Measurements from ENCODE around the gene RBM38.

Gene RBM38

GRCh38 chr20:57403216-57403615 lies 12.0 kb downstream of the RBM38 start:
- no peak for DNase-seq (ENCODE audit: low read depth in 3 of 3)

DNA sequence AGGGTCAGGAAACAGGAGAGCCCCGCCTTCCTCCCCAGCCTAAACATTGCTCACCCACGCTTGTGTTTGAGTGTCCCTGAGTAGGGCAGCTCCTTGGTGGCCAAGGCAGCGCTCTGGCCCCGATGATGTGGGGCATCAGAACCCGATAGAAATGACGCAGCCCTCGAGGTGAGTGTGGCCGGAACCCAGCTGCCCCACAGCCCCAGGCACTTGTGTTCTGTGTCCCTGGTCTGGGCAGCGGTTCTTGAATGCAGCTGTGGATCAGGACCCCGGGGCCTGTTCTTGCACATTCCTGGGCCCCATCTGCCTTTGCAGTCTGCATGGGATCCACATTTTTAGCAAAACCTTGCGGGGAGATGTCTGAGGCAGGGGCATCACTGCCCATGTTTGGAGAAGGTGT lies 12.8 kb downstream of the RBM38 start:
- DNase-seq (ENCODE audit: low read depth in 3 of 3): no peak

GRCh38 chr20:57404419-57405072 lies 13.3 kb downstream of the RBM38 start:
- no peak for DNase-seq (ENCODE audit: low read depth in 3 of 3)

- no peak for DNase-seq (ENCODE audit: low read depth in 3 of 3)
Measured at GRCh38 chr20:57405236-57406016, 14.2 kb downstream of the RBM38 start.

- no peak for DNase-seq (ENCODE audit: low read depth in 3 of 3)
Measured at GRCh38 chr20:57407541-57407956, 16.4 kb downstream of the RBM38 start.

DNA sequence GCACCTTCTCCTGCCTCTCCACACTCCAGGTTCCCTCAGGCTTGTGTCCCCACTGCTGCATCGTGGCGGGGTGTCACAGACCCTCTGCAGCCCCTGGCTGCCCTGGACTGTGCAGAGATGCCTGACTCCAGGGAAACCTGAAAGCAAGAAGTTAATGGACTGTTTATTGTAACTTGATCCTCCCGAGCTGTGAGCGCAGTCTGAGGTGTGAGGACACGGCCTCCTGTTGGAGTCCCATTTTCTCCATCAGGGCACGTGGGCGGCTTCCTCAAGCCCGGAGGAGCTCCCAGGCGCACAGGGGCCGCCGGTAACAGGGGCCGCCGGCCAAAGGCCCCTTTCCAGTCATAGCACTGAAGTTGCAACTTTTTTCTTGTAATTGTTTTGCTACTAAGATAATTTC lies 16.9 kb downstream of the RBM38 start:
- DNase-seq (ENCODE audit: low read depth in 3 of 3): no peak

- DNase-seq (ENCODE audit: low read depth in 3 of 3): no peak
Measured at GRCh38 chr20:57408536-57409233, 17.5 kb downstream of the RBM38 start.

GRCh38 chr20:57409316-57409671 lies 18.1 kb downstream of the RBM38 start:
- DNase-seq (ENCODE audit: low read depth in 3 of 3): no peak

- no peak for DNase-seq (ENCODE audit: low read depth in 3 of 3)
Measured at GRCh38 chr20:57409672-57410397, 18.6 kb downstream of the RBM38 start.

- no peak for DNase-seq (ENCODE audit: low read depth in 3 of 3)
Measured at GRCh38 chr20:57410398-57410920, 19.3 kb downstream of the RBM38 start.

DNA sequence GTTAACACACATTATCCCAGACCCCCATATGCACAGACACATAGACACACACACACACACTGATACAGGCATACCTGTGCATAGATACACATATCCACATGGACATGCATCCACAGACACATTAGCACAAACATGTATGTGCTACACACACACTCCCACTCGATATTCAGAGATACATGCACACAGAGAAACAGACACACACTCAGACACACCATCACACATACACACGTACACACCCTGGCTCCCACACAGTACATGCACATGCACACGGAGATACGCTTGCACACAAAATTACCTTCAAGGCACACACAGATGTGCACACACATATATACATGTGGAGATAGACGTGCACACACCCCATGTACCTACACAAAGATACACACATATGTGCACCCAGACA lies 19.7 kb downstream of the RBM38 start:
- DNase-seq (ENCODE audit: low read depth in 3 of 3): no peak

- DNase-seq (ENCODE audit: low read depth in 3 of 3): no peak
Measured at GRCh38 chr20:57411406-57412283, 20.4 kb downstream of the RBM38 start.

- no peak for DNase-seq (ENCODE audit: low read depth in 3 of 3)
Measured at GRCh38 chr20:57412347-57413029, 21.3 kb downstream of the RBM38 start.

DNA sequence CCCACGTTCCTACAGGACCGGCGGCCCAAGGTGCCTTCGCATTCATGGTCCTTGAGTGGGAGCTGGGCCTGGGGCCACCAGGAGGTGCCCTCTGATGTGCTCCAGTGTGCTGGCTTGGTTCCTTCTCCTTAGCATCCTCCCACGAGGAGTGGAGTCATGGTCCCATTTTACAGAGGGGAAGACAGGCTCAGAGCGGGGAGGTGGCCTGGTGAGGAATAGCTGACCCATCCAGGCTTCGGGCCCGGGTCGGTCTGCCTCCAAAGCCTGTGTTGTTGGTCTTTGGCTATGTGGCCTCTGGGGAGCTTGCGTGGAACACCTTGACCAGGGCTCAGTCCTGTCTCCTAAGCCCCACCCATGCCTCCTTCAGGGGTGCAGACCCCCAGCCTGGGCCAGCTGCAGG lies 22.8 kb downstream of the RBM38 start:
- no peak for DNase-seq (ENCODE audit: low read depth in 3 of 3)

GRCh38 chr20:57414867-57415592 lies 23.8 kb downstream of the RBM38 start:
- DNase-seq (ENCODE audit: low read depth in 3 of 3): no peak

- no peak for DNase-seq (ENCODE audit: low read depth in 3 of 3)
Measured at GRCh38 chr20:57415771-57416170, 24.6 kb downstream of the RBM38 start.

GRCh38 chr20:57416296-57417022 lies 25.3 kb downstream of the RBM38 start:
- DNase-seq (ENCODE audit: low read depth in 3 of 3): no peak

- DNase-seq (ENCODE audit: low read depth in 3 of 3): no peak
Measured at GRCh38 chr20:57417051-57417689, 26.0 kb downstream of the RBM38 start.
